ENCODE data around the gene IGFBP5.

DNA sequence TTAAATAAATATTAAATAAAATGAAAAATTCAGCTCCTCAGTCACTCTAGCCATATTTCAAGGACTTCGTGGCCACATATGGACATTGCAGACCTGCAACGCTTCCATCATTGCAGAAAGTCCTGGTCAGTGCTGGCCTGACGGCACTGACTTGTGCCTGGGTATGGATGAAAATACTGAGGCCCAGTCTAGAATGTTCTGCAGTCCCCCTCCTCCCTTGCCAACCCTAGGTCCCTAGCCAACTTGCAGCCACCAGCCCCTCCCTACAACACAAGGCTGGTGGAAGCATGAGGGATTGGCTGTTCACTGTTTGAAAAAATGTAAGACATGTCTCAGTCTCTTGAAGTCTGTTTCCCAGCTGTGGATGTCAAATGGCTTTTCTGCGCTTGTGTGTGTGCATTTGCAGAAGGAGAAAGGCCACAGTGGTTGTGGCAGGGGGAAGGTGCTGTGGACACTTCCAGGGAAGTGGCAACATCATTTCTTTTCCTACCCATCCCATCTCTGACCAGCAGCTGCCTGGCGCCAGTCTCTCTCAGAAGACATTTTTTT, 9.9 kb downstream of the IGFBP5 start:
- TF ChIP-seq, protein P1, sequence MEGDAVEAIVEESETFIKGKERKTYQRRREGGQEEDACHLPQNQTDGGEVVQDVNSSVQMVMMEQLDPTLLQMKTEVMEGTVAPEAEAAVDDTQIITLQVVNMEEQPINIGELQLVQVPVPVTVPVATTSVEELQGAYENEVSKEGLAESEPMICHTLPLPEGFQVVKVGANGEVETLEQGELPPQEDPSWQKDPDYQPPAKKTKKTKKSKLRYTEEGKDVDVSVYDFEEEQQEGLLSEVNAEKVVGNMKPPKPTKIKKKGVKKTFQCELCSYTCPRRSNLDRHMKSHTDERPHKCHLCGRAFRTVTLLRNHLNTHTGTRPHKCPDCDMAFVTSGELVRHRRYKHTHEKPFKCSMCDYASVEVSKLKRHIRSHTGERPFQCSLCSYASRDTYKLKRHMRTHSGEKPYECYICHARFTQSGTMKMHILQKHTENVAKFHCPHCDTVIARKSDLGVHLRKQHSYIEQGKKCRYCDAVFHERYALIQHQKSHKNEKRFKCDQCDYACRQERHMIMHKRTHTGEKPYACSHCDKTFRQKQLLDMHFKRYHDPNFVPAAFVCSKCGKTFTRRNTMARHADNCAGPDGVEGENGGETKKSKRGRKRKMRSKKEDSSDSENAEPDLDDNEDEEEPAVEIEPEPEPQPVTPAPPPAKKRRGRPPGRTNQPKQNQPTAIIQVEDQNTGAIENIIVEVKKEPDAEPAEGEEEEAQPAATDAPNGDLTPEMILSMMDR (IDR thresholded peaks at IDR 0.05) = no peak
- no peak for TF ChIP-seq POLR2A (IDR thresholded peaks at IDR 0.05)

Data from body of pancreas (tissue), 4 donors.